GM19467 (cell line): ENCODE data around the gene SLC10A7.

Experiments
- ATAC-seq: cut with Tn5 transposase; IDR thresholded peaks from one replicate; pipeline ENCODE4 v1.9.1; 2021; ENCODE audit warnings: mild to moderate bottlenecking, moderate library complexity; ENCODE audit not compliant: unreplicated experiment

The SLC10A7 gene

GRCh38 chr4:146521541-146522097, at the start of gene SLC10A7:
Gene SLC10A7, minus strand, starts transcription at chr4:146521940. Its CDS starts 223 bp downstream, at chr4:146521717.
- ATAC-seq: peak; percentile 82

GRCh38 chr4:146567396-146567795, 45.7 kb upstream of the SLC10A7 start:
- ATAC-seq: no peak

DNA sequence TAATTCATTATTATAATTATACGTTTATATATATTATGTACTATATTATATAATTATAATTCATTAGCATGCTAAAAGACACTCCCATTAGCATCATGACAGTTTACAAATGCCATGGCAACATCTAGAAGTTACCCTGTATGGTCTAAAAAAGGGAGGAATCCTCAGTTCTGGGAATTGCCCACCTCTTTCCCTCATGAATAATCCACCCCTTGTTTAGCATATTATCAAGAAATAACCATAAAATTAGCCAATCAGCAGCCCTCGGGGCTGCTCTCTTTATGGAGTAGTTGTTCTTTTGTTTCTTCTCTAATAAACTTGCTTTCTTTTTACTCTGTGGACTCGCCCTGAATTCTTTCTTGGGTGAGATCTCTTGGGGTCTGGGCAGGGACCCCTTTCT, 42.8 kb upstream of the SLC10A7 start:
- no peak for ATAC-seq

- no peak for ATAC-seq
These were observed 28.4 kb upstream of the SLC10A7 start for GRCh38 chr4:146550161-146550560.

DNA sequence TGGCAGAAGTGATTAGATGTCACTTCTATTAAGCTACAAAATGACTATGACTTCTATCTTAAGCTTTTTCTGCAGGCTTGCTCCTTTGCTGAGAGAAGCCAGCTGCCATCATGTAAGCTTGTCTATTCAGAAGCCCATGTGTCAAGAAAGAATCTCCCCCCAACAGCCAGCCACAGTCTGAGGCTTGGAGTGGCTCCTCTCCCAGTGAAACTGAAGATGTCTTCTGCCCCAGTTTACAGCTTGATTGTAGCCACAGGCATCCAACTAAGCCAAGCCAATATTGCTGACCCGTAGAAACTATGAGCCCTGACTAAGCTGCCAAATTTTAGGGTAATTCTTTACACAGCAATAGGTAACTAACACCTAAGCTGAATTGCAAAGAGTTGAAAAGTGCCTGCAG, 26.7 kb upstream of the SLC10A7 start:
- no peak for ATAC-seq

GRCh38 chr4:146545102-146545501, 23.4 kb upstream of the SLC10A7 start:
- ATAC-seq: no peak

DNA sequence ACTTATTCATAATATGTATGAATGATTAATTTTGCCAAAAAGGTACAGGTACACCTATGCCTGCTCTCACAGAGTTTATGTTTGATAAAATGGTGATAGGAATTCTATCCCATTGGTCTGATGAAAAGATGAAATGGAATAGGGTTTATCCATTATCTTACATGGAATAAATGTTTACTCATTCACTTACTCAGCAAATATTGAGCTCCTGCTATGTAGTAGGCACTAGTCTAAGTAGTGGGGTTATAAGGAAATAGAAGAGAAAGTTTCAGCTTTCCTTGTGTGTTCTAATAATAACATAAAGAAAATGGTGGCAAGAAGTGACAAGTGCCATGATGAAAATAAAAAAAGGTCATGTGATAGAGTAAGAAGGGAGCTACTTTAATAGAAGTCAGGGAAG, 12.4 kb upstream of the SLC10A7 start:
- no peak for ATAC-seq

DNA sequence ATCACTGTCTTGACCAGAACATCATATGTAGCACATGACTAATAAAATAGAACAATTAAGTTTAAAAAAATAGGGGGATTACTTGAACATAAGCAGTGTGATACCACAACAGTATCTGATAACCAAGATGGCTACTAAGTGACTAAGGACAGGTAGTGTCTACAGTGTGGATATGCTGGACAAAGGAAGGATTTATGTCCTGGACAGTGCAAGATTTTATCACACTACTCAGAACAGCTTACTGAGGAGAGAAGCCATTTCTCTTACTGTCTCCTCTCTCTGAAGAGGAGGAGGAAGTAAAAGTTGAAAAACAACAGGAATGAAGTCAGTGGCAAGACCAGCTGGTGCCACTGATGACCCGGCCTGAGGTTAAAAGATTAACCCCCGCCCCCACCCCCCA, 4.0 kb upstream of the SLC10A7 start:
- ATAC-seq: no peak

DNA sequence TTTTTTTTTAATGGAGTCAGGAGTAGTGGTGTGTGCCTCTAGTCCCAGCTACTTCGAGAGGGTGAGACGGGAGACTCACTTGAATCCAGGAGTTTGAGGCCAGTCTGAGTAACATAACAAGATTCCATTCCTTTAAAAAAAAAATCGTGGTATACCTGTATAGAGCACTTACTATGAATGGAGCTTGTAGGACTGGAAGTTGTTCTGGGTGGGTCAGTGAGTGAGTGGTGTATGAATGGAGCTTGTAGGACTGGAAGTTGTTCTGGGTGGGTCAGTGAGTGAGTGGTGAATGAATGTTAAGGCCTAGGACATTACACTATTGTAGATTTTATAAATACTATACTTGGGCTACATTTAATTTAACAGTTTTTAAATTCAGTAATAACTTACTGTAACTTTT, 2.9 kb upstream of the SLC10A7 start:
- no peak for ATAC-seq

- no peak for ATAC-seq
These were observed 1.1 kb upstream of the SLC10A7 start for GRCh38 chr4:146522869-146523205.

DNA sequence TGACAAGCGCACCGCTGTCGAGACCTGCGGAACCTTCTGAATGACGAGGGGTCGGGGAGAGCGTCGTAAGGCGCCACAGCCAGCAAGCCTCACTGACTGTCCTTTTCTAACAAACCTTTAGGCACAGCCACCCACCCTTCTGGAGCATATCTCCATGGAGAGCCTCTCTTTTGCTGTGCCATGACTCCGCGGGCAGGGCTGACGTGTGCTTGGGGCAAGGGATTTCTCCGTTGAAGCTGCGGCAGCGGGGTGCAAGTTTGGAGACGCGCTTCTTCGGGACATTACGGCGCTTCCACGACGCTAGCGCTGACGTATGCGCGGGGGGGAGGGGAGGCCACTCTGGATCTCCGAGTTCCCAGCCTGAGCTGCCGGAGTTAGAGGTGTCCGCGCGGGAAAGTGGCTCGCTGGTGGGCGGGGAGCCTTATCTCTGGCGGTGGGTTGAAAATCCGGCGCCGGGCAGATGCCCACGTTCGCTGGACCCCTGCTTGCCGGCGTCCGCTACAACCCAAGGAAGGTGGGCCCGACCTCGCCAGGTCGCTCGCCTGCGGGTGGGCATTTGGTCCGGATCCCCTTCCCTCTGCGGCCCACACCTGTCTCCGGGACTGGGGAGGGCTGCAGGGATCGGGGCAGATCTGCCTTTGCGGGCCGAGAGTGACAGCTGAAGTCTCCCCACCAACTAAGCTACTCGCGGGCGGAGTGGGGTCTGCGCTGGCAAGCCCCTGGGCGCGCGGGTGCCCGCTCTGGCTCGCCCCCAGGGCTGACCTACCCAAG, 543 bp upstream of the SLC10A7 start:
- peak; percentile 87 for ATAC-seq

- peak; percentile 31 for ATAC-seq
These were observed 722 bp downstream of the SLC10A7 start for GRCh38 chr4:146520896-146521540.

DNA sequence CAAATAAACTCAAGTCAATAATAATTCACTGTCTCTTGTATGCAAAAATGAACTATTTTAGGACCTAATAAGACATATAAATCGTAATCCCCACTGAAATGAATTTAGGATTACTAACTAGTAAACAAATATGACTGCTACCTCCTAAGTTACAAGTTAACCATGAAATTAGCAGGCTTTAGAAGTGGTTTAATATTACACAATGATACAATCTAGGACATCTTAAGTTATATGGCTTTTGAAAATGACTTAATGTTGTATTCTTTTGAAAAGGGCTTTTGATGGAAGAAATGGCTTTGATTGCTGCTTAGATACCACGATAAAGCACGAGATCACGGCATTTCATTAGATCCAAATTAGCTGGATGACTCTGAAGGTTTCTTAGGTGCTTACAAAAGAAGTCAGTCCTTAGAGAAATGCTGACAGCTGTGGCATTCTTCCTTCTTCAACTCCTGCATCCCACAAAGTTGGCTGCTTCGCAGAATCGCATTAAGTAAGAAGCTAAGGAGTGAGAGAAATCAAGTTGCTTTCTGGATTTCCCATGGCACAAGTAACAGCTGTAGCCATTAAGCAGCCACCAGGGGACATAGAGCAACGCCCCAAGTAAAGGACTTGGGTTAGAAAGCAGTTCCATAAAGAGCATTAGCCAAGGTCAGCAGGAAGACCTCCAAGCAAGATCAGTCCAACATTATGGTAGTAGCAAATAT, 6.9 kb downstream of the SLC10A7 start:
- no peak for ATAC-seq

GRCh38 chr4:146513548-146513947, 8.2 kb downstream of the SLC10A7 start:
- no peak for ATAC-seq

- no peak for ATAC-seq
These were observed 10.4 kb downstream of the SLC10A7 start for GRCh38 chr4:146511381-146511780.

DNA sequence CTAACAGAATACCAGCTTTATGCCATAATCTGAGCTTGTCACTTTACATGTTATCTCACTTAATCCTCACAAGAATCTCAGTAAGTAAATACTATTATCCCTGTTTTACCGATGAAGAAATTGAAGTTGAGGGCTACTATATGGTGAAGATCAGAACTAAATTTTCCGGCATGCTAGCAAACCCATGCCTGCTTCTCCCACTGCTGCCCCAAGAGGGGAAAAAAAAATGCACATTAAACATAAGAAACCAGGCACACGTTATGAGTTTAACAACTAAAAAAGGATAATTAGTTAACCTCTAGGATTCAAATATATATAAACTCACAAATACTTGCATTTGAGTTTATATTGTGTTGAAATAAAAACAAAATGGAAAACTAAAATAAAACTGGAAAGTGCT, 10.8 kb downstream of the SLC10A7 start:
- ATAC-seq: no peak

GRCh38 chr4:146508229-146508939, 13.4 kb downstream of the SLC10A7 start:
- no peak for ATAC-seq

DNA sequence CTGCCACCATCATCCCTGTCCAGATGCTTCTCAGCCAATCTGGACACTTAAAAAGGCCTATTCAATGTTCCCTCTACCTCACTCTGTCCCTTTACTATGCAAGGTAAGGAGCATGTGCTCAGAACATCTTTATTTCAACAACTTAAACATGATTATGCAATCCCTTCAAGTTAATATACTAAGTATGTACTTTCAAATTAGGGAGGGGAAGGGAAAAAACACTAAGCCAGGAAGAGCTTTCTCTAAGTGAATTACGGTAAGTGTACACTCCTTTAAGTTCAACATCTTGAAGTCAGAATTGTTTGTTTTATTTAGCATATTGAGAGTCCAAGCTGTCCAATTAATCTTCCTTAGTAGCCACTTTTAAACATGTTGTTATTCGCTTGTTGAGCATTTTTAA, 14.1 kb downstream of the SLC10A7 start:
- ATAC-seq: no peak

- ATAC-seq: no peak
These were observed 15.5 kb downstream of the SLC10A7 start for GRCh38 chr4:146506272-146506671.

DNA sequence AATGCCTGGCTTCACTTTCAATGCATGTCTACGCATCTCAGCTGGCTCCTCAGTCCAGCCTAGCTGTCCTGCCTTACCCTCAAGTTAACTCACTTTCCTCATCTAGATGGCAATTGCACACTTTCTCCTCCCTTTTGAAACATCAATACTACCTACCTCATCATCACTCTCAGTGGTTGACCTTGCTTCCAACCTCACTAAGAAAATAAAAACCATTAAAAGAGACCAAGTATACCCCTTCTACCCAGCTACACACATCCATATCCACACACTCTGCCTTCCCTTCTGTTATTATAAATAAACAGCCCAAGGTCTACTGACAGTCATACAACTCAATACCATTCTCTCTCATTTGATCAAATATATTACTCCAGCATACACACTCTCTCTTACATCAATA, 21.5 kb downstream of the SLC10A7 start:
- ATAC-seq: no peak

GRCh38 chr4:146498291-146498690, 23.4 kb downstream of the SLC10A7 start:
- no peak for ATAC-seq
